ENCODE results near the gene PCDH15.

GRCh38 chr10:53786236-53786900 lies 1014.7 kb downstream of the PCDH15 start:
- TF ChIP-seq POLR2A (IDR thresholded peaks at IDR 0.05), result no peak
- TF ChIP-seq CTCF (IDR thresholded peaks at IDR 0.05), result no peak
- no peak for TF ChIP-seq POLR2AphosphoS5 (IDR thresholded peaks at IDR 0.05; ENCODE audit: insufficient read depth in 1 of 2, low read depth in 1 of 2)
